Colonic mucosa (tissue), 4 donors: ENCODE results near the gene NXNL2. TPM values are rescaled to one million over a fixed set of nuclear protein-coding genes. Genes with fewer than 3 reads are reported as not detected.
A peak's percentile ranks its signal among the peaks of the same experiment; 100 is the strongest.

Source experiments
- DNase-seq: peaks from one replicate; pipeline ENCODE4 v3.0.0-alpha.2; 2020
- H3K27ac ChIP-seq: fragments of 200-600 bp; one replicate; pipeline ENCODE4 v1.8.0; 2021
- H3K27me3 ChIP-seq: fragments of 200-600 bp; one replicate; pipeline ENCODE4 v1.8.0; 2021
- H3K36me3 ChIP-seq: fragments of 200-600 bp; one replicate; pipeline ENCODE4 v1.8.0; 2021
- H3K4me1 ChIP-seq: fragments of 200-600 bp; one replicate; pipeline ENCODE4 v1.8.0; 2021; ENCODE audit warnings: mild to moderate bottlenecking
- H3K4me3 ChIP-seq: fragments of 200-600 bp; one replicate; pipeline ENCODE4 v1.8.0; 2021
- H3K9ac ChIP-seq, 2 donors: one replicate each; pipeline ENCODE4 v1.7.0; 2013; ENCODE audit warnings: control low read depth in 2 of 2, low read depth in 2 of 2, low read length in 2 of 2
- H3K9me3 ChIP-seq: fragments of 200-600 bp; one replicate; pipeline ENCODE4 v1.8.0; 2021
- CTCF ChIP-seq: fragments of 200-600 bp; IDR thresholded peaks from one replicate; pipeline ENCODE4 v1.8.0; 2022; ENCODE audit warnings: antibody characterized with exemption, mild to moderate bottlenecking
- intact Hi-C: fragments of 100-400 bp; cut with DNase I; formaldehyde crosslinking; loops from one replicate; pipeline ENCODE4 v1.14.1; 2022
- total RNA-seq, 2 donors: library from RNA; stranded (reverse); fragmentation: NEBNext Ultra II Directional in 1 of 2; extraction: Animal tissue kit (Norgen Biotek cat#: 25700) in 1 of 2; gene quantifications; one replicate each; pipeline ENCODE4 v1.2.1, GENCODE V29; 2021
- donor health status: healthy.
- donor health status: DM: no; HTN: no; CAD: no.
- donor health status: DM: no; HTN: no; CAD: no.

The NXNL2 gene
- total RNA-seq, 2 donors from 2014 or later = not detected

DNA sequence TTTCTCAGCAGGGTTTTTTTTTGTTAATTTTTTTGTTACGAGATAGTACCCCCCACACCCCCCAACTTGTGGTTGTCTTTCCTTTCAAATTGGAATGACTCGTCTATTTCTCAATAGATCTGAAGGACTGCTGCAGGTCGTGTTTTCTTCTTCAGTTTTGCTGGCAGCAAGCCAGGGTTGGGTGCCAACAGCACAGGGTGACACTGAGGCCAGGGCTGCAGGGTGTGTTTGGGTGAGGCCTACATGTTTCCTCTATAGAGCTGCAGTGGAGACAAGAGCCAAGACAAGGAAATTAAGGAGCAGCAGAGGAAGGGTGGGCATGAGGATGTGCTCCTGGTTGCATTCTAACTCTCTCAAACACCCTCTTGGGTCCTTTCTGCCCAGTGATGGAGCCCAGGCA is 52.2 kb downstream of the NXNL2 start:
- DNase-seq = peak; percentile 79
- Histone ChIP-seq H3K27me3 (no peaks in the 10 kb centered on the region), H3K4me3 (no peak overlapping the region), H3K4me1 (no peaks in the 10 kb centered on the region), H3K9ac (no peak overlapping the region), H3K36me3 (no peaks in the 10 kb centered on the region), H3K9me3 (no peaks in the 10 kb centered on the region), H3K27ac (no peak overlapping the region)
- intact Hi-C loops = no loop called here
- TF ChIP-seq CTCF = no peak

- Histone ChIP-seq H3K9me3 (no peaks in the 10 kb centered on the region), H3K27ac (no peak overlapping the region), H3K36me3 (no peaks in the 10 kb centered on the region), H3K27me3 (no peaks in the 10 kb centered on the region), H3K9ac (no peak overlapping the region), H3K4me3 (no peak overlapping the region), H3K4me1 (no peaks in the 10 kb centered on the region)
- DNase-seq = no peak
- TF ChIP-seq CTCF = no peak
- intact Hi-C loops = no loop called here
Observed at GRCh38 chr9:88587885-88588649, 53.1 kb downstream of the NXNL2 start.

GRCh38 chr9:88589656-88590055 is 54.7 kb downstream of the NXNL2 start:
- no peak for DNase-seq
- Histone ChIP-seq H3K9me3 (no peaks in the 10 kb centered on the region), H3K27ac (no peak overlapping the region), H3K27me3 (no peaks in the 10 kb centered on the region), H3K4me3 (no peak overlapping the region), H3K9ac (no peak overlapping the region), H3K4me1 (no peaks in the 10 kb centered on the region), H3K36me3 (no peaks in the 10 kb centered on the region)
- intact Hi-C loops = no loop called here
- TF ChIP-seq CTCF = no peak

DNA sequence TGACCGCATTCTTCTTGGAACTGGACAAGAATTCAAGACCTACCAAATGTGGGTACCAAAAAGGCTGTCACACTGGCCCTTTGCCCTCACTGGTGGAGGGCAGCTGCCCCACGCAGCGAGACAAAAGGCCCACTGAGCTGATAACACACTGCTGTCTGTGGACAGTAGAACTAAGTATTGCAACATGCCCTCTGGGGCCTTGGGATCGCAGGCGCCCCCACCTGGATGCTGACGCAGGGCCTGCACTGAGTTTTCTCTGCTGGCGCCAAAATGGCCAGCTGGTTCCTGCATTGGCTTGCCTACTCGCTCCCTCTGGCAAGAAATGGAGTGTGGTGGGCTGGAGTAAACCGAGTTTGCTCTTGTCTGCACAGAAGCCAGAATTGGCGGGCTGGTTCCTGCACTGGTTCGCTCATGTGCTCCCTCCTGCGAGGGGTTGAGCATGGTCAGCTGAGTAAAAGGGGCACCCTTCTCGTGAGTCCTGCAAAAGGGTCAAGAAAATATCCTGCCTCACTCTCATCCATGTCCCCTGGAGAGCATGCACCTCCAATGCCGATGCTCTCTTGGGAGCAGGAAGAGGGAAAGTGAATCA is 55.7 kb downstream of the NXNL2 start:
- no peak overlapping the region for H3K9ac ChIP-seq
- no peaks in the 10 kb centered on the region for H3K4me1 ChIP-seq
- DNase-seq = no peak
- H3K4me3 ChIP-seq = no peak overlapping the region
- H3K27ac ChIP-seq = no peak overlapping the region
- no peaks in the 10 kb centered on the region for H3K27me3 ChIP-seq
- TF ChIP-seq CTCF = no peak
- H3K36me3 ChIP-seq = no peaks in the 10 kb centered on the region
- intact Hi-C loops = no loop called here
- H3K9me3 ChIP-seq = no peaks in the 10 kb centered on the region

GRCh38 chr9:88593537-88594185 is 58.7 kb downstream of the NXNL2 start:
- intact Hi-C loops = loop anchor here (2.0 kb wide), 1 partner anchor 407 kb away; no protein-coding TSS in a partner anchor
- Histone ChIP-seq H3K36me3 (no peaks in the 10 kb centered on the region), H3K9ac (no peak overlapping the region), H3K4me3 (no peak overlapping the region), H3K27me3 (no peaks in the 10 kb centered on the region), H3K4me1 (no peaks in the 10 kb centered on the region), H3K27ac (no peak overlapping the region), H3K9me3 (no peaks in the 10 kb centered on the region)
- TF ChIP-seq CTCF = peak; percentile 51
- peak; percentile 59 for DNase-seq

Other genes starting within 250 kb of the NXNL2 start
- 10 to 100 TPM; 51.4 to 68.0 TPM for gene SPIN1, start 146.7 kb upstream of the NXNL2 start, total RNA-seq